GM23338 (cell line): Measurements from ENCODE around the gene PPIC. TPM values are rescaled to one million over a fixed set of nuclear protein-coding genes. Genes with fewer than 3 reads are reported as not detected.

Experiments used
- ATAC-seq: fragments of 200-7000 bp; cut with Tn5 transposase; 3 replicates; pipeline ENCODE4 v1.9.1; 2020
- DNase-seq: peaks from one replicate; pipeline ENCODE4 v3.0.0-alpha.2; 2015; ENCODE audit warnings: low spot score
- H2AFZ ChIP-seq: fragments of 200-600 bp; sonication (generic); 2 replicates; pipeline ENCODE4 v1.8.0; 2016; ENCODE audit warnings: antibody characterized with exemption, mild to moderate bottlenecking, moderate library complexity
- H3F3A ChIP-seq: fragments of 200-600 bp; sonication (generic); replicated peaks from 2 replicates; pipeline ENCODE4 v1.8.0; 2017; ENCODE audit warnings: antibody characterized with exemption, mixed run types, low read depth
- H3K27ac ChIP-seq: fragments of 200-600 bp; sonication (generic); 2 replicates; pipeline ENCODE4 v1.6.1; 2016; ENCODE audit warnings: low read depth
- H3K27me3 ChIP-seq: fragments of 200-600 bp; sonication (generic); 2 replicates; pipeline ENCODE4 v1.8.0; 2016; ENCODE audit warnings: mild to moderate bottlenecking, mixed run types, moderate library complexity; ENCODE audit not compliant: insufficient read depth
- H3K36me3 ChIP-seq: fragments of 200-600 bp; sonication (generic); 2 replicates; pipeline ENCODE4 v1.8.0; 2016; ENCODE audit warnings: mild to moderate bottlenecking; ENCODE audit not compliant: insufficient read depth
- H3K4me1 ChIP-seq: fragments of 200-600 bp; sonication (generic); 2 replicates; pipeline ENCODE4 v1.8.0; 2016; ENCODE audit warnings: mild to moderate bottlenecking, moderate library complexity; ENCODE audit not compliant: insufficient read depth
- H3K4me2 ChIP-seq: fragments of 200-600 bp; sonication (generic); 2 replicates; pipeline ENCODE4 v1.7.1; 2017; ENCODE audit warnings: mixed run types
- H3K4me3 ChIP-seq: fragments of 200-600 bp; sonication (generic); 2 replicates; pipeline ENCODE4 v1.6.1; 2016; ENCODE audit warnings: mixed run types
- H3K79me2 ChIP-seq: fragments of 200-600 bp; sonication (generic); replicated peaks from 2 replicates; pipeline ENCODE4 v1.8.0; 2017; ENCODE audit warnings: mild to moderate bottlenecking; ENCODE audit not compliant: insufficient read depth
- H3K9me2 ChIP-seq: fragments of 200-600 bp; sonication (generic); 2 replicates; pipeline ENCODE4 v1.8.0; 2017; ENCODE audit not compliant: insufficient read depth
- H4K20me1 ChIP-seq: fragments of 200-600 bp; sonication (generic); replicated peaks from 2 replicates; pipeline ENCODE4 v1.8.0; 2017; ENCODE audit warnings: mild to moderate bottlenecking; ENCODE audit not compliant: insufficient read depth
- H3K27ac Mint-ChIP-seq: 2 replicates; pipeline ENCODE4 v1.8.0; 2020; ENCODE audit warnings: inconsistent platforms, mild to moderate bottlenecking, moderate library complexity, mixed read lengths
- H3K27me3 Mint-ChIP-seq: 3 replicates; pipeline ENCODE4 v1.8.0; 2022; ENCODE audit warnings: low read depth, mild to moderate bottlenecking, moderate library complexity, mixed read lengths, inconsistent platforms; ENCODE audit not compliant: insufficient read depth, poor library complexity
- H3K36me3 Mint-ChIP-seq: 3 replicates; pipeline ENCODE4 v1.8.0; 2021; ENCODE audit warnings: low read depth, mild to moderate bottlenecking, inconsistent platforms, moderate library complexity, mixed read lengths
- H3K4me1 Mint-ChIP-seq: 3 replicates; pipeline ENCODE4 v1.8.0; 2020; ENCODE audit warnings: mild to moderate bottlenecking, inconsistent platforms, mixed read lengths
- H3K4me3 Mint-ChIP-seq: 3 replicates; pipeline ENCODE4 v1.8.0; 2021; ENCODE audit warnings: moderate library complexity, mild to moderate bottlenecking, inconsistent platforms, mixed read lengths
- H3K9me3 Mint-ChIP-seq: 3 replicates; pipeline ENCODE4 v1.8.0; 2020; ENCODE audit warnings: moderate library complexity, mild to moderate bottlenecking, inconsistent platforms, mixed read lengths
- CREB1 ChIP-seq: fragments of 250-450 bp; sonication (Bioruptor Pico); IDR thresholded peaks from 2 replicates; pipeline ENCODE4 v1.5.0; 2020; ENCODE audit warnings: low read depth, mild to moderate bottlenecking, moderate library complexity
- CTCF ChIP-seq, 2 experiments: fragments of 200-600 bp in 1 of 2; sonication (generic) in 1 of 2; conservative IDR thresholded peaks; 2 replicates each; pipeline versions ENCODE4 v1.5.1 to v1.6.1; 2016 to 2017; ENCODE audit warnings: antibody characterized with exemption in 2 of 2, low read depth in 2 of 2, mild to moderate bottlenecking in 2 of 2, moderate library complexity in 1 of 2
- ETS1 ChIP-seq: IDR thresholded peaks from 2 replicates; pipeline ENCODE4 v1.6.1; 2016; ENCODE audit warnings: antibody characterized with exemption
- EZH2 ChIP-seq: fragments of 200-600 bp; sonication (generic); IDR thresholded peaks from one replicate; pipeline ENCODE4 v1.8.0; 2017; ENCODE audit warnings: antibody characterized with exemption, mild to moderate bottlenecking, low read depth; ENCODE audit not compliant: unreplicated experiment
- EZH2phosphoT487 ChIP-seq: fragments of 200-600 bp; sonication (generic); IDR thresholded peaks from one replicate; pipeline ENCODE4 v1.8.1; 2018; ENCODE audit warnings: antibody characterized with exemption; ENCODE audit not compliant: unreplicated experiment
- JUNB ChIP-seq: IDR thresholded peaks from one replicate; pipeline ENCODE4 v1.6.1; 2016; ENCODE audit warnings: antibody characterized with exemption; ENCODE audit not compliant: unreplicated experiment
- NANOG ChIP-seq: IDR thresholded peaks from 2 replicates; pipeline ENCODE4 v1.6.1; 2016; ENCODE audit warnings: antibody characterized with exemption, borderline replicate concordance
- POLR2AphosphoS5 ChIP-seq: IDR thresholded peaks from 2 replicates; pipeline ENCODE4 v1.6.1; 2016; ENCODE audit warnings: antibody characterized with exemption, low read depth
- STAT1 ChIP-seq: IDR thresholded peaks from one replicate; pipeline ENCODE4 v1.6.1; 2016; ENCODE audit warnings: antibody characterized with exemption; ENCODE audit not compliant: unreplicated experiment
- ZNF114 ChIP-seq: fragments of 250-450 bp; sonication (Bioruptor Pico); IDR thresholded peaks from 2 replicates; pipeline ENCODE4 v1.5.0; 2020; ENCODE audit warnings: mild to moderate bottlenecking, moderate library complexity
- ZNF331 ChIP-seq: fragments of 250-450 bp; sonication (Bioruptor Pico); IDR thresholded peaks from 2 replicates; pipeline ENCODE4 v1.5.0; 2020; ENCODE audit warnings: low read depth, mild to moderate bottlenecking, moderate library complexity
- ZNF462 ChIP-seq: fragments of 250-450 bp; sonication (Bioruptor Pico); IDR thresholded peaks from 2 replicates; pipeline ENCODE4 v1.5.0; 2020; ENCODE audit warnings: mild to moderate bottlenecking, moderate library complexity
- polyA plus RNA-seq: library from polyadenylated mRNA; unstranded; fragments of >200 nt; fragmentation: Nextera tagmentation; extraction: Ambion mirVana; gene quantifications from 2 replicates; pipeline ENCODE4 v1.2.1, GENCODE V29; 2016
- total RNA-seq: library from RNA; depleted of rRNA; stranded (reverse); fragments of >200 nt; shearing (Covaris generic); gene quantifications from 2 replicates; pipeline ENCODE4 v1.2.3, GENCODE V29; 2014

The PPIC gene
- total and polyA plus RNA-seq, 2 experiments from 2014 or later: 13.9 to 21.0 TPM

GRCh38 chr5:122997294-122997693, 39.2 kb downstream of the PPIC start:
- Mint-ChIP-seq H3K36me3 (no peaks in the 10 kb centered on the region), H3K27ac (peak overlapping the region; percentile 83), H3K4me3 (peak overlapping the region; percentile 38), H3K9me3 (no peaks in the 10 kb centered on the region), H3K4me1 (peaks cover 28% of the 10 kb centered on the region), H3K27me3 (no peaks in the 10 kb centered on the region)
- peak overlapping the region; percentile 14; the same call in 1 of the 2 replicates for H3K27ac ChIP-seq
- H3K9me2 ChIP-seq: no peaks in the 10 kb centered on the region
- H3K4me3 ChIP-seq: peak overlapping the region; percentile 29
- H3K36me3 ChIP-seq: no peaks in the 10 kb centered on the region
- H4K20me1 ChIP-seq: no peaks in the 10 kb centered on the region
- H3K79me2 ChIP-seq: no peaks in the 10 kb centered on the region
- H3F3A ChIP-seq: no peaks in the 10 kb centered on the region
- DNase-seq (peak; percentile 34), ATAC-seq (peak; percentile 29; the same call in 1 of the 3 replicates)
- H3K4me2 ChIP-seq: peak overlapping the region; percentile 43
- H3K27me3 ChIP-seq: no peaks in the 10 kb centered on the region
- no peak for TF ChIP-seq ZNF114
- 0 out of 2 replicates have a peak, but pooled peaks have one; percentile 5 for TF ChIP-seq NANOG
- peaks cover 28% of the 10 kb centered on the region for H3K4me1 ChIP-seq
- H2AFZ ChIP-seq: no peak overlapping the region

GRCh38 chr5:122996091-122996490, 40.4 kb downstream of the PPIC start:
- Histone ChIP-seq H3K36me3 (no peaks in the 10 kb centered on the region), H3K4me2 (no peak overlapping the region), H3K4me3 (no peak overlapping the region), H3K9me2 (no peaks in the 10 kb centered on the region), H3K27me3 (no peaks in the 10 kb centered on the region), H3K27ac (no peak overlapping the region), H3F3A (no peaks in the 10 kb centered on the region), H4K20me1 (no peaks in the 10 kb centered on the region), H2AFZ (no peak overlapping the region), H3K79me2 (no peaks in the 10 kb centered on the region), H3K4me1 (peaks cover 28% of the 10 kb centered on the region)
- DNase-seq: no peak
- Mint-ChIP-seq H3K4me3 (no peak overlapping the region), H3K4me1 (peaks cover 29% of the 10 kb centered on the region), H3K27me3 (no peaks in the 10 kb centered on the region), H3K9me3 (no peaks in the 10 kb centered on the region), H3K36me3 (no peaks in the 10 kb centered on the region), H3K27ac (no peak overlapping the region)
- TF ChIP-seq ZNF462 (no peak), JUNB (no peak), ZNF114 (no peak), ZNF331 (CRISPR knock-in tag) (no peak), POLR2AphosphoS5 (no peak), NANOG (no peak), CTCF (conservative IDR thresholded peaks at IDR 0.05; ENCODE audit: low read depth in 2 of 2) (no peak), CREB1 (no peak), EZH2 (no peak), EZH2phosphoT487 (no peak), STAT1 (no peak), ETS1 (no peak)
- no peak for ATAC-seq
